ENCODE data around the gene TNRC18. TPM values are rescaled to one million over a fixed set of nuclear protein-coding genes. Genes with fewer than 3 reads are reported as not detected.

TNRC18 gene
- total and polyA plus RNA-seq, 4 donors = 2.3 to 37.1 (median 20.4) TPM

DNA sequence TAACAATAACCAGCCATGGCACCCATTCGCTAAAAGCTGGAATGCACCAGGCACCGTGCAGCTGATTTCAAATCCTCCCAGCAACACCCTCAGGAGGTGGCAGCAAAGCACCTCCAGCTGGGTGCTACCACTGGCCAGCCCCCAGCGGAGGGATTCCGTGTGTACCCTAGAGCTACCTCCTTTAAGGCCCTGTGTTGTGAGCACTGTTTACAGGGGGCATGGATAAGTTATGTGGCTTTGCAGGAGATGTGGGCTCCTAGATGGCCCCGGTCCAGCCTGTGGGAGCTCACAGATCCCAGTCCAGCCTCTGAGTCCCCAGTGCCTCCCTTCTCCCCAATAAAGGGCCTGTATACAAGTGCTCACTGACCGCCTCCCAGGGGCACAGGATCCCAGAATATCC lies 27.1 kb downstream of the TNRC18 start:
- Histone ChIP-seq H3K27me3 (ENCODE audit: control insufficient read depth in 4 of 4, insufficient read depth in 4 of 4, low read length in 3 of 4) (no peaks in the 10 kb centered on the region), H3K9ac (ENCODE audit: low read depth in 1 of 2, low read length in 2 of 2) (peak overlapping the region; percentile 64 to 76), H3K36me3 (ENCODE audit: control insufficient read depth in 4 of 4, insufficient read depth in 3 of 4, low read depth in 1 of 4, low read length in 3 of 4) (peaks cover 2 to 16% (median 9%) of the 10 kb centered on the region in 4 donors), H3K4me3 (ENCODE audit: low read depth in 1 of 3, low read length in 3 of 3) (peak overlapping the region in 2 of 3 donors; percentile 60 to 64), H3K27ac (ENCODE audit: low read depth in 1 of 2, low read length in 2 of 2) (peak overlapping the region; percentile 87 to 97), H3K9me3 (ENCODE audit: control insufficient read depth in 4 of 4, low read length in 3 of 4) (no peaks in the 10 kb centered on the region), H3K4me1 (ENCODE audit: control insufficient read depth in 4 of 4, insufficient read depth in 4 of 4, low read length in 3 of 4) (peaks cover 5 to 14% (median 7%) of the 10 kb centered on the region in 4 donors)
- peak; percentile 61 to 72 for TF ChIP-seq RAD21 (IDR thresholded peaks at IDR 0.05)
- no peak for TF ChIP-seq JUND (IDR thresholded peaks at IDR 0.05)
- 68% methylated on average over 6 of the region's 6 CpGs for WGBS
- no peak for DNase-seq (ENCODE audit: low spot score)

DNA sequence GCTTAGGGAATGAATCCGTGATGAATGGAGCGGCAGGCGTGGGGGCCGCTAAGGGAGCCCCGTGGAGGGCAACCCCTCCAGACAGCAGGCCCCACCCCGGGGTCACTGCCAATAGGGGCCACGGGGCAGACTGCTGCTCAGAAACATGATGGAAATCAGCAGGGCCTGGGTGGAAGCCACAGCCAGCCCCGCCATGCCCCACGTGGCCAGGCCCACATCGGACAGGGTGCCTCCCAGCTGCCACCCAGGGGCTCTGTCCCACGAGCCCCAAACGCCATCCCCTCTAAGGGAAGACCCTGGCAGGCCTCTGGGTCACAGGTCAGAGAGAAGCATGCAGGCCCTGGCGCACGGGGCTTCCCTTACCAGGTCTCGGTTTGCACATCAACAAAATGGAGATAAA lies 28.4 kb downstream of the TNRC18 start:
- Histone ChIP-seq H3K4me3 (ENCODE audit: low read depth in 1 of 3, low read length in 3 of 3) (no peak overlapping the region), H3K9me3 (ENCODE audit: control insufficient read depth in 4 of 4, low read length in 3 of 4) (no peaks in the 10 kb centered on the region), H3K9ac (ENCODE audit: low read depth in 1 of 2, low read length in 2 of 2) (no peak overlapping the region), H3K27ac (ENCODE audit: low read depth in 1 of 2, low read length in 2 of 2) (no peak overlapping the region), H3K36me3 (ENCODE audit: control insufficient read depth in 4 of 4, insufficient read depth in 3 of 4, low read depth in 1 of 4, low read length in 3 of 4) (peaks cover 2 to 21% (median 12%) of the 10 kb centered on the region in 4 donors), H3K4me1 (ENCODE audit: control insufficient read depth in 4 of 4, insufficient read depth in 4 of 4, low read length in 3 of 4) (peaks cover 5 to 14% (median 7%) of the 10 kb centered on the region in 4 donors), H3K27me3 (ENCODE audit: control insufficient read depth in 4 of 4, insufficient read depth in 4 of 4, low read length in 3 of 4) (no peaks in the 10 kb centered on the region)
- WGBS = 85% methylated on average over 15 of the region's 15 CpGs
- TF ChIP-seq NR2F2 (IDR thresholded peaks at IDR 0.05) = no peak
- no peak for TF ChIP-seq YY1 (IDR thresholded peaks at IDR 0.05)
- TF ChIP-seq, protein P1, sequence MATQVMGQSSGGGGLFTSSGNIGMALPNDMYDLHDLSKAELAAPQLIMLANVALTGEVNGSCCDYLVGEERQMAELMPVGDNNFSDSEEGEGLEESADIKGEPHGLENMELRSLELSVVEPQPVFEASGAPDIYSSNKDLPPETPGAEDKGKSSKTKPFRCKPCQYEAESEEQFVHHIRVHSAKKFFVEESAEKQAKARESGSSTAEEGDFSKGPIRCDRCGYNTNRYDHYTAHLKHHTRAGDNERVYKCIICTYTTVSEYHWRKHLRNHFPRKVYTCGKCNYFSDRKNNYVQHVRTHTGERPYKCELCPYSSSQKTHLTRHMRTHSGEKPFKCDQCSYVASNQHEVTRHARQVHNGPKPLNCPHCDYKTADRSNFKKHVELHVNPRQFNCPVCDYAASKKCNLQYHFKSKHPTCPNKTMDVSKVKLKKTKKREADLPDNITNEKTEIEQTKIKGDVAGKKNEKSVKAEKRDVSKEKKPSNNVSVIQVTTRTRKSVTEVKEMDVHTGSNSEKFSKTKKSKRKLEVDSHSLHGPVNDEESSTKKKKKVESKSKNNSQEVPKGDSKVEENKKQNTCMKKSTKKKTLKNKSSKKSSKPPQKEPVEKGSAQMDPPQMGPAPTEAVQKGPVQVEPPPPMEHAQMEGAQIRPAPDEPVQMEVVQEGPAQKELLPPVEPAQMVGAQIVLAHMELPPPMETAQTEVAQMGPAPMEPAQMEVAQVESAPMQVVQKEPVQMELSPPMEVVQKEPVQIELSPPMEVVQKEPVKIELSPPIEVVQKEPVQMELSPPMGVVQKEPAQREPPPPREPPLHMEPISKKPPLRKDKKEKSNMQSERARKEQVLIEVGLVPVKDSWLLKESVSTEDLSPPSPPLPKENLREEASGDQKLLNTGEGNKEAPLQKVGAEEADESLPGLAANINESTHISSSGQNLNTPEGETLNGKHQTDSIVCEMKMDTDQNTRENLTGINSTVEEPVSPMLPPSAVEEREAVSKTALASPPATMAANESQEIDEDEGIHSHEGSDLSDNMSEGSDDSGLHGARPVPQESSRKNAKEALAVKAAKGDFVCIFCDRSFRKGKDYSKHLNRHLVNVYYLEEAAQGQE (IDR thresholded peaks at IDR 0.05) = no peak
- TF ChIP-seq TAF1 (conservative IDR thresholded peaks at IDR 0.05) = no peak
- TF ChIP-seq, protein P2, sequence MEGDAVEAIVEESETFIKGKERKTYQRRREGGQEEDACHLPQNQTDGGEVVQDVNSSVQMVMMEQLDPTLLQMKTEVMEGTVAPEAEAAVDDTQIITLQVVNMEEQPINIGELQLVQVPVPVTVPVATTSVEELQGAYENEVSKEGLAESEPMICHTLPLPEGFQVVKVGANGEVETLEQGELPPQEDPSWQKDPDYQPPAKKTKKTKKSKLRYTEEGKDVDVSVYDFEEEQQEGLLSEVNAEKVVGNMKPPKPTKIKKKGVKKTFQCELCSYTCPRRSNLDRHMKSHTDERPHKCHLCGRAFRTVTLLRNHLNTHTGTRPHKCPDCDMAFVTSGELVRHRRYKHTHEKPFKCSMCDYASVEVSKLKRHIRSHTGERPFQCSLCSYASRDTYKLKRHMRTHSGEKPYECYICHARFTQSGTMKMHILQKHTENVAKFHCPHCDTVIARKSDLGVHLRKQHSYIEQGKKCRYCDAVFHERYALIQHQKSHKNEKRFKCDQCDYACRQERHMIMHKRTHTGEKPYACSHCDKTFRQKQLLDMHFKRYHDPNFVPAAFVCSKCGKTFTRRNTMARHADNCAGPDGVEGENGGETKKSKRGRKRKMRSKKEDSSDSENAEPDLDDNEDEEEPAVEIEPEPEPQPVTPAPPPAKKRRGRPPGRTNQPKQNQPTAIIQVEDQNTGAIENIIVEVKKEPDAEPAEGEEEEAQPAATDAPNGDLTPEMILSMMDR (IDR thresholded peaks at IDR 0.05; ENCODE audit: low read depth, low read length, missing input control) = no peak
- no peak for TF ChIP-seq RXRA (IDR thresholded peaks at IDR 0.05)
- TF ChIP-seq, protein P3, sequence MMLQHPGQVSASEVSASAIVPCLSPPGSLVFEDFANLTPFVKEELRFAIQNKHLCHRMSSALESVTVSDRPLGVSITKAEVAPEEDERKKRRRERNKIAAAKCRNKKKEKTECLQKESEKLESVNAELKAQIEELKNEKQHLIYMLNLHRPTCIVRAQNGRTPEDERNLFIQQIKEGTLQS (IDR thresholded peaks at IDR 0.05) = no peak
- DNase-seq (ENCODE audit: low spot score) = no peak

DNA sequence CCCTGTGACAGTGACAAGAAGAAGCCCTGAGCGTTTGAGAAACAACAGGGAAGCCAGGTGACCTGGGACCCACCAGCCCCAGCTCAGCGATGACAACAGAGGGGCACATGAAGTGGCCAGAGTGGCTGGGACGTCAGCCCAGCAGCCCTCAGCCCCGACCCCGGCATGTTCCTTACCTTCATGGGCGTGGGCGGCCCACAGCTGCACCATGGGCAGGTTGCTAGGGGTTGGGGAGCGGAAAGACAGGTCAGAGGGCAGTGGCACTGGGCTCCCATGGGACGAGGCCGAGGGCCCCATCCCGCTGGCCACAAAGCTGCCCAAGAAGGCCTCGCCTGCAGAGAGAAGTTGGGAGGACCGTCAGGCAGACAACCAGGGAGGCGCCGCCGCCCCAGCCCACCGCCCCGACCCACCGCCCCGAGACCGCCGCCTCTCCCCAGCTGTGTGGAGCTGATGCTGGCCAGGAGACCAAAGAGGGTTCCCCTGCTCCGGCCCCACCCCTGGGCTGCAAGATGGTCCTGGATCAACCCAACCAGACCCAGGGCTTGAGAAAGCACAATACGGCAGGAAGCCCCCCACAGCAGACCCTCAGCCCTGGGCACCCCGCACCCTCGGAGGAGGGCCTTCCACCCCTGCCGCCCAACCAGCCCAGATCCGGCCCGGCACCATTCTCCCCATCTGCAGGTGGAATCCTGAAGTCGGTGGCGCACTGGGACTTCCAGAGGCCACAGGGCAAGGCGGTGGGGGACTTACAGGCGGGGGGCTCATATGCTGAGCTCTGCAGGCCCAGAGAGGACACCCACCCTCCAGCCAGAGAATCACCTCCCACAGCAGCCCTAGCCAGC lies 29.1 kb downstream of the TNRC18 start:
- Histone ChIP-seq H3K36me3 (ENCODE audit: control insufficient read depth in 4 of 4, insufficient read depth in 3 of 4, low read depth in 1 of 4, low read length in 3 of 4) (peaks cover 5 to 27% (median 17%) of the 10 kb centered on the region in 4 donors), H3K4me1 (ENCODE audit: control insufficient read depth in 4 of 4, insufficient read depth in 4 of 4, low read length in 3 of 4) (peaks cover 5 to 14% (median 7%) of the 10 kb centered on the region in 4 donors), H3K27me3 (ENCODE audit: control insufficient read depth in 4 of 4, insufficient read depth in 4 of 4, low read length in 3 of 4) (no peaks in the 10 kb centered on the region), H3K4me3 (ENCODE audit: low read depth in 1 of 3, low read length in 3 of 3) (no peak overlapping the region), H3K9ac (ENCODE audit: low read depth in 1 of 2, low read length in 2 of 2) (no peak overlapping the region), H3K27ac (ENCODE audit: low read depth in 1 of 2, low read length in 2 of 2) (no peak overlapping the region), H3K9me3 (ENCODE audit: control insufficient read depth in 4 of 4, low read length in 3 of 4) (no peaks in the 10 kb centered on the region)
- no peak for DNase-seq (ENCODE audit: low spot score)
- whole genome bisulfite sequencing = 94% methylated on average over 33 of the region's 33 CpGs
- TF ChIP-seq NR2F2 (IDR thresholded peaks at IDR 0.05) (no peak), TAF1 (conservative IDR thresholded peaks at IDR 0.05) (no peak), FOXA1 (IDR thresholded peaks at IDR 0.05) (no peak), HNF4G (IDR thresholded peaks at IDR 0.05) (no peak), SP1 (IDR thresholded peaks at IDR 0.05) (no peak), RXRA (IDR thresholded peaks at IDR 0.05) (no peak), EGR1 (IDR thresholded peaks at IDR 0.05; ENCODE audit: low read depth in 2 of 2) (no peak), FOXA2 (IDR thresholded peaks at IDR 0.05) (no peak)
- TF ChIP-seq, protein P4, sequence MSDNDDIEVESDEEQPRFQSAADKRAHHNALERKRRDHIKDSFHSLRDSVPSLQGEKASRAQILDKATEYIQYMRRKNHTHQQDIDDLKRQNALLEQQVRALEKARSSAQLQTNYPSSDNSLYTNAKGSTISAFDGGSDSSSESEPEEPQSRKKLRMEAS (IDR thresholded peaks at IDR 0.05) = no peak
- TF ChIP-seq, protein P2 (IDR thresholded peaks at IDR 0.05; ENCODE audit: low read depth, low read length, missing input control) = no peak
- TF ChIP-seq, protein P3 (IDR thresholded peaks at IDR 0.05) = no peak
- TF ChIP-seq, protein P5, sequence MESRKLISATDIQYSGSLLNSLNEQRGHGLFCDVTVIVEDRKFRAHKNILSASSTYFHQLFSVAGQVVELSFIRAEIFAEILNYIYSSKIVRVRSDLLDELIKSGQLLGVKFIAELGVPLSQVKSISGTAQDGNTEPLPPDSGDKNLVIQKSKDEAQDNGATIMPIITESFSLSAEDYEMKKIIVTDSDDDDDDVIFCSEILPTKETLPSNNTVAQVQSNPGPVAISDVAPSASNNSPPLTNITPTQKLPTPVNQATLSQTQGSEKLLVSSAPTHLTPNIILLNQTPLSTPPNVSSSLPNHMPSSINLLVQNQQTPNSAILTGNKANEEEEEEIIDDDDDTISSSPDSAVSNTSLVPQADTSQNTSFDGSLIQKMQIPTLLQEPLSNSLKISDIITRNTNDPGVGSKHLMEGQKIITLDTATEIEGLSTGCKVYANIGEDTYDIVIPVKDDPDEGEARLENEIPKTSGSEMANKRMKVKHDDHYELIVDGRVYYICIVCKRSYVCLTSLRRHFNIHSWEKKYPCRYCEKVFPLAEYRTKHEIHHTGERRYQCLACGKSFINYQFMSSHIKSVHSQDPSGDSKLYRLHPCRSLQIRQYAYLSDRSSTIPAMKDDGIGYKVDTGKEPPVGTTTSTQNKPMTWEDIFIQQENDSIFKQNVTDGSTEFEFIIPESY (IDR thresholded peaks at IDR 0.05) = no peak

All from liver (tissue), 9 donors.